ENCODE measurements around the gene SLC35F3. TPM values are rescaled to one million over a fixed set of nuclear protein-coding genes. Genes with fewer than 3 reads are reported as not detected.

The SLC35F3 gene
- total RNA-seq, 1 donor from 2014 or later: not detected

GRCh38 chr1:234072793-234073192 is 168.3 kb downstream of the SLC35F3 start:
- intact Hi-C loops (cut with micrococcal nuclease): no loop called here
- Histone ChIP-seq H3K9me3 (replicated peaks) (no peaks in the 10 kb centered on the region), H3K4me3 (no peak overlapping the region)

GRCh38 chr1:234078143-234078542 is 173.7 kb downstream of the SLC35F3 start:
- no peak for DNase-seq
- H3K4me3 ChIP-seq: no peak overlapping the region
- no peaks in the 10 kb centered on the region for H3K36me3 ChIP-seq
- H3K27ac ChIP-seq (replicated peaks): no peak overlapping the region
- H3K27me3 ChIP-seq (ENCODE audit: low read depth): peaks cover 41% of the 10 kb centered on the region
- intact Hi-C loops (cut with micrococcal nuclease): no loop called here
- no peak for TF ChIP-seq CTCF (IDR thresholded peaks at IDR 0.05; ENCODE audit: borderline replicate concordance)
- no peaks in the 10 kb centered on the region for H3K4me1 ChIP-seq
- H3K9me3 ChIP-seq (replicated peaks): no peaks in the 10 kb centered on the region

More at GRCh38 chr1:234072793-234073192, 168.3 kb downstream of the SLC35F3 start:
- Histone ChIP-seq H3K27me3 (ENCODE audit: low read depth) (peaks cover 29% of the 10 kb centered on the region), H3K27ac (replicated peaks) (no peak overlapping the region), H3K4me1 (no peaks in the 10 kb centered on the region), H3K36me3 (no peaks in the 10 kb centered on the region)
- no peak for TF ChIP-seq CTCF (IDR thresholded peaks at IDR 0.05; ENCODE audit: borderline replicate concordance)
- DNase-seq: no peak

GRCh38 chr1:234079896-234080295 is 175.4 kb downstream of the SLC35F3 start:
- H3K36me3 ChIP-seq: no peaks in the 10 kb centered on the region
- peaks cover 45% of the 10 kb centered on the region for H3K27me3 ChIP-seq (ENCODE audit: low read depth)
- no peaks in the 10 kb centered on the region for H3K9me3 ChIP-seq (replicated peaks)
- DNase-seq: no peak
- no peak overlapping the region for H3K4me3 ChIP-seq
- intact Hi-C loops (cut with micrococcal nuclease): no loop called here
- no peak overlapping the region for H3K27ac ChIP-seq (replicated peaks)
- no peaks in the 10 kb centered on the region for H3K4me1 ChIP-seq
- no peak for TF ChIP-seq CTCF (IDR thresholded peaks at IDR 0.05; ENCODE audit: borderline replicate concordance)

GRCh38 chr1:234083460-234083859 is 179.0 kb downstream of the SLC35F3 start:
- H3K36me3 ChIP-seq: no peaks in the 10 kb centered on the region
- no peak for DNase-seq
- no peaks in the 10 kb centered on the region for H3K9me3 ChIP-seq (replicated peaks)
- intact Hi-C loops (cut with micrococcal nuclease): no loop called here
- H3K27ac ChIP-seq (replicated peaks): no peak overlapping the region
- H3K27me3 ChIP-seq (ENCODE audit: low read depth): peaks cover 31% of the 10 kb centered on the region
- no peak overlapping the region for H3K4me3 ChIP-seq
- no peak for TF ChIP-seq CTCF (IDR thresholded peaks at IDR 0.05; ENCODE audit: borderline replicate concordance)
- H3K4me1 ChIP-seq: no peaks in the 10 kb centered on the region

GRCh38 chr1:234089396-234089795 is 184.9 kb downstream of the SLC35F3 start:
- H3K27ac ChIP-seq (replicated peaks): no peak overlapping the region
- H3K36me3 ChIP-seq: no peaks in the 10 kb centered on the region
- H3K27me3 ChIP-seq (ENCODE audit: low read depth): peaks cover 58% of the 10 kb centered on the region
- intact Hi-C loops (cut with micrococcal nuclease): no loop called here
- H3K9me3 ChIP-seq (replicated peaks): peaks cover 13% of the 10 kb centered on the region
- H3K4me1 ChIP-seq: peaks cover 6% of the 10 kb centered on the region
- no peak for TF ChIP-seq CTCF (IDR thresholded peaks at IDR 0.05; ENCODE audit: borderline replicate concordance)
- DNase-seq: no peak
- no peak overlapping the region for H3K4me3 ChIP-seq
